Measurements from ENCODE around the gene FBXO9.
"Not testable (repeated sequence)": the region's sequence is repeated elsewhere in the genome, so short reads cannot be mapped to it uniquely, and the experiment has no call there.

FBXO9 gene

GRCh38 chr6:53045891-53046673 is 19.1 kb upstream of the FBXO9 start:
- H3K27ac ChIP-seq, result no peak overlapping the region
- no peak for TF ChIP-seq CTCF (conservative IDR thresholded peaks at IDR 0.05)
- no peak for TF ChIP-seq ZFX (IDR thresholded peaks at IDR 0.05)

DNA sequence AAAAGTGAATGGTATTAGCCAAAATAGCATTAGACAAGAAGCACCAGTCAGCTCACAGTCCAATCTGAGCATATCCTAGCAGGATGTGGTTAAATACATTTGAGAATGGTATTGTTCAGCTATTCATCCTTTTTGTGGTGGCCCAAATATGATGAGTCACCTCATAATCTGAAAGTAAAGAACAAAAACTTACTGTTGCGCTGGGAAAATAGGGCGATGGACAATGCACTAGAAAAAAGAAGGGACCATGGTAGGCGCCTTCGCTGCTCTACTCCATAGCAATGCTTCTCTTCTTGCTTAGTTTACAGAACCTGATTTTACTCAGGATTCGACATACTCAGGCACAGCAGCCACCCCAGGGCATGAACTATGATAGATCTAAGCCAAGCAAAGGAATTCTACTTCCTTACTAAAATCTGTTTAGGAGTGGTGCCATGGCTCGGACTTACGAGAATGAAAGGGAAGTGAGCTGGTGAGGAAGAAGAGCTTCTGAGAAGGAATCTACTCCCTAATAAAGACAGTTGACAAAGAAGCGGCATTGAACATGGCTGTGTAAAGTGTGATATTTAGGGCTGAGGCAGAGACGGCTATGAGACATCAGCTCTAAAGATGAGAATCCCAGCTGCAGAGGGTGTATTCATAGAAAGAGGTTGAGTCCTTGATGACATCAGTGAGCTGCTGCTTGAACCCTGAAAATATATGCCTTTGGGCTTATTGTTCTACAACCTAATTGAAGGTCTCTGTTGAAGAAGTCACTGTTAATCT is 16.6 kb upstream of the FBXO9 start:
- TF ChIP-seq CTCF (conservative IDR thresholded peaks at IDR 0.05) (no peak), ZFX (IDR thresholded peaks at IDR 0.05) (no peak)
- H3K27ac ChIP-seq, result no peak overlapping the region

DNA sequence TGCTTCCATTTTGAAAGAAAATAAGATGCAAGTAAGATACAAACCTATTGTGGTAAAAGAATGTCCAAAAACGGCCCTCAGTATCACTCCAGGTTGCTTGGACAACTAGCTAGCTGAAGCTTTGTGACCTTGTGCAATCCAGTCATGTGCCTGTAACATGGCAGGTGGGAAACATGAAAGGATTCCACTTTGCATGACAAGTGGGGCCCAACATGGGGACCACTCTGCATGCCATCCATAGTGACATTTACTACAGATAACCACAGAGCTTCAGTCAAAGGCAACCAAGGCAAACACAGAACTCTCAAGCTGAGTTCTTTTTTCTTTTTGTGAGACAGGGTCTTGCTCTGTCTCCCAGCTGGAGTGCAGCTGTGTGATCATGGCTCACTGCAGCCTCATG is 15.8 kb upstream of the FBXO9 start:
- H3K27ac ChIP-seq, result no peak overlapping the region
- no peak for TF ChIP-seq ZFX (IDR thresholded peaks at IDR 0.05)
- TF ChIP-seq CTCF (conservative IDR thresholded peaks at IDR 0.05), result no peak

DNA sequence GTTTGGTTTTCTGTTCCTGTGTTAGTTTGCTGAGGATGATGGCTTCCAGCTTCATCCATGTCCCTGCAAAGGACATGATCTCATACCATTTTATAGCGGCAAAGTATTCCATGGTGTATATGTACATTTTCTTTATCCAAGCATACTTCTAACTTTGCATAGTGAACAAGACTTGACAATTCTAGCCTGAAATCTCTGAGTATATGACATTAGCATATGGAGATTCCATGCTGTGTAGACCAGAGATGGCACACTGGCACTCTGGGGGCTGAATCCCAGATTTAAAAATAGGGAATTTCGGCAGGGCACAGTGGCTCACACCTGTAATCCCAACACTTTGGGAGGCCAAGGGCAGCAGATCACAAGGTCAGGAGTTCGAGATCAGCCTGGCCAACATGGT is 13.1 kb upstream of the FBXO9 start:
- H3K27ac ChIP-seq, result not testable (repeated sequence)

DNA sequence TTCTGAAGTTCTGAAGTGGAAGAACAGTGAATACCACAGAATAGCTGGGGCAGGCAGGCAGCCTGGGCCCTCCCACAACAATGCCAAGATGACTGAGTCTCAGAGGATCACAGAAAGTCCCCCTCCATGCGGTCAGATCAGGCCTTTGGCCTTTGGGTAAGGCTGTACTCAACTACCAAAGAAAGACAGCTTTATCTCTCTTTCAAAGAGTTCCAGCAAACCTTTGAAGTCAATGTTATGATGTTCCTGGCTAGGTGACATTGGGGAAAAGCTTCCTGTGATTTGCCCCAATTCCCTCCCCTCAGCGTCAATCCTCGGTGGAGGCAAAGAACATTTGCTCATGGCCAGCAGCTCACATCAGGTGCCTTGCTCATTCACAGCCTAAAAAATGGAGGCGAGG is 10.7 kb upstream of the FBXO9 start:
- TF ChIP-seq ZFX (IDR thresholded peaks at IDR 0.05) (no peak), CTCF (conservative IDR thresholded peaks at IDR 0.05) (no peak)
- H3K27ac ChIP-seq, result no peak overlapping the region

- H3K27ac ChIP-seq, result no peak overlapping the region
- TF ChIP-seq CTCF (conservative IDR thresholded peaks at IDR 0.05) (no peak), ZFX (IDR thresholded peaks at IDR 0.05) (no peak)
Measured at GRCh38 chr6:53055873-53056272, 9.3 kb upstream of the FBXO9 start.

DNA sequence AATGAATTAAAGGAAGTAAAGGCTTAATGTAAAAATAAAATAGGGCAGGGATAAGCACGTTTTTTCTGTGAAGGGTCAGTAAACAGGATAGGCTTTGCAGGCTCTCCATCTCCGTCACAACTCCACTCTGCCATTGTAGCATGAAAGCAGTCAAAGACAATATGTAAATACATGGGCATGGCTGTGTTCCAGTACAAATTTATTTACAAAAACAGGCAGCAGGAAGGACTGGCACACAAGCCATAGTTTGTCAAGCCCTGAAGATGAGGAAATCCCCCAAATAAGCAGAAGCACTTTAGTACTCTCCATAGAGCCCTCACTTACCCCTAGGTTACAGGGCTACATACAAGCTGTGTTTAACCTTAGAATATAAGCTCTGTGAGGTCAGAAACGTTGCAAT is 8.9 kb upstream of the FBXO9 start:
- TF ChIP-seq ZFX (IDR thresholded peaks at IDR 0.05) (no peak), CTCF (conservative IDR thresholded peaks at IDR 0.05) (no peak)
- H3K27ac ChIP-seq, result no peak overlapping the region
